CD4-positive, alpha-beta T cell treated with Interferon alpha-2 for 1 hour (primary cell): ENCODE measurements around the gene GLI1.
"Not testable (repeated sequence)": the region's sequence is repeated elsewhere in the genome, so short reads cannot be mapped to it uniquely, and the experiment has no call there.

ENCODE experiments used
- DNase-seq, 2 donors: peaks; one replicate each; pipeline ENCODE4 v3.0.0-alpha.2; 2020 to 2022

Gene GLI1

DNA sequence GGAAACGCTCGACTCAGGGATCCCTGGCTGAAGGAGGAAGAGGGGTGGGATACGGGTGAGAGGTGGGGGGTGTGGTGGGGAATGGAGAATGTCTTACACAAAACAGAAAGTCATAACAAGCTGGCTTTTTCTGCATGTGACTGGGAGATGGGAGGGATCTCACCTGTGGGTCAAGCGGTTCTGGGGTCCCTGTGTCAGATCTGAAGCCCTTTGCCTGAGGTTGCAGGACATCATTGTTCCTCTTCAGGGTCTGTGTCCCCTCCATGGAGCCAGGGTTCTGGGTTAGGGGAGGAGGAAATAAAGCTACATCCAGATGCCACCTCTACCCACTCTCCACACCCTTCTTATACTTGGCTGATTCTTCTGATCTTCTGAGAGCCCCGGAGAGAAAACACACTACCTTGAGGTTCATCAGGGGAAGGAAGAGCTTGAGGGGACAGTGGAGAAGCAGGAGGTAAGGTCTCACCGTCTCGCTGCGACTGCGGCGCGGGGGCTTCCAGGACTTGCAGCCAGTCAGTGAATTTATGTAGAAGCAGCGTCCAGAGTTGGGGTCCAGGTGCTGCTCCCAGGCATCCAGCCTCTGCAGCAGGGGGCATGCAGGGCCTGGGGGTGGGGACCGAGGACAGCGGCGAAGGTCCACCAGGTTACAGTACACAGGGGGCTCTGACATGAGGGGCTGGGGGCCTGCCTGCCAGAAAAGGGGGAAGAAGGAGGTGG lies 17.6 kb downstream of the GLI1 start:
- no peak for DNase-seq

DNA sequence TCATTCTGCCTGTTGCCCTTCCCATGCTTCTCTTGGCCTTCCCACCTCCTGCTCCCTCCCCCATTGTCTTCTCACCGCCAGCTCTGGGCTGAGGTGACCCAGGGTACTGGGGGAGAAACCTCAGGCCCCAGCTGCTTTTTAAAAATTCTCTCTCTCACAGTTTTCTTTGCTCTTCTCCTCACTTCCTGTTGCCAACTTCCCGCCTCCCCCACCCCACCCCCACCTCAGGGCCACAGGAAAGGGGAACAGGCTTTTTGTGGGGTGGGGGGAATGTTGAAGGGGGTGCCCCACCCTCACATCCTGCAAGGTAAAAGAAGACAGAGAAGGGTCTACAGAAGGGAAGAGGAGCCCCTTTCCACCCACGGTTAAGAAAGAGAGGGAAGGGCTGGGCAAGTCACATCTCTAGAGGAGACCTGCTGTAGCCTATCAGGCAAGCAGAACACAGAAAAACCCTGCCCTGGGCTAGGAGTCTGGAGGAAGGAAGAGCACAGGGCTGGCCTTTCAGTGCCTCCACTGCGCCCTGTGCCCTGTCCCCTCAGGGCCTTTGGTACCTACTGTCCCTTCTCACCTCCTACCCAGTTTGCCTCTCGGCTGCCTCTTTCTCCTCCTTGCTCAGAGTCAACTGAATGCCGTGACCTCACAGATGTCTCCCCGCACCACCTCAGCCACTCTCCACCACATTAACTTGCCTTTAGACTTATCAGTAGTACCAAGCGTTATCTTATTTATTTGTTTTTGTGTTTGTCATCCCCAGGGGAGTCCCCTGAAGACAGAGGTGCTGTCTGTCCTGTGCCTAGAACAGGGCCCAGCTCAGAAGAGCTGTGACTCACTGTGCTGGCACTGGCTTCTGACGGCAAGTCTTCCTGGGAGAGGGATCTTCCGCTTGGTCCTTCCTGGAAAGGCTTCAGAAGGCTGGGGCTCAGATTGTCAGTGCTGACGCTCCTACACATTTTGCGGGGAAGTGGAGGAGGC lies 18.4 kb downstream of the GLI1 start:
- DNase-seq: peak; percentile 69 to 77

DNA sequence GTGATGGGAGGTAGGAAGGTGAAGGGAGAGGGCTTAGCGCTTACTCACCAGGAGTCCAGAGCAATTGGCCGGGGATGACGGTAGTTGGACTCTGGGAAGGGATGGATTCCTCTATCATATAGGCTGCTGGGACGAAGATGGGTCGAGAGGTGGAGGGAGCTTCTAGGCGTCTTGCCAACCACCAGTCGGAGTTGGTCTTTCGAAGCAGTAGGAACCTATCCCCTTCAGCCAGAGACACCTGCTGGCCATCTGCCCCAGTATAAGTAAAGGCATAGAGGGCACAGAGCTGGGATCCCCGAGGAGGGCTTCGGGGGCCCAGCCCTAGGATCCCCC lies 19.4 kb downstream of the GLI1 start:
- DNase-seq: no peak

DNA sequence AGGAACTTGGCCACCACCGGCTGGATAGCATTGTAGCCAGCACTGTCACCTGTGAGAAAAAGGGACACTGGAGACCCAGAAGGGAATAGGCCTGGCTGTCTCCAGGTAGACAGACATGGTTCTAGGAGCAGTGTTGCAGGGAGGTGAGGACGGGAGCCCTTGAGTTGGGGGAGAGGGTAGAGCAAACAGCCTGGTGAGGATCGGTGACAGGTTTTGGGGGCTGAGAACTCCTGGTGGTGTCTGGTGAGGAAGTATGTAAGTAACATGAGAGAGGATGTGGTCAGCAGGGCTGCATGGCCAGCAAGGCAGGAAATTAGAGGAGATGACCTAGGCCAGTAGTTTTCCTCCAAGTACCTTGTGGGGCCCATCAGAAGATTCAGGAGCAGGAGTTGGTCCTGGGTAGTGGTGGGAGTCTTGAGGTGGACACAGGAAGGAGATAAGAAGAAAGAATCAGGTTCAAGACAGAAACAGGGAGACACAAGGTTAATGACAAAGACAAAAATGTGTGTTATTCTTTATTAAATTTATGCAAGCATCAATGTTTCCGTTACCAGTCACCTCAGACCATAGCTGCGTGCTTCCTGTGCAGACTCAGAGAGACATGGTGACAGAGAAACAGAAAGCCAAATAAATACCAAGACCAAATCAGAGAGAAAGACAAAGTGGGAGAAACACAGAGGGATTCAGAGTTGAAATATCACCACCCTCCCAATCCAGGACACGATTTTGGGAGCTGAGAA lies 20.0 kb downstream of the GLI1 start, which contains the start of gene ARHGAP9:
ARHGAP9 (minus strand) TSS at position 491 of the 740 bp plus-strand sequence; CDS start at position 31, 460 bp downstream.
- DNase-seq: peak; percentile 73 to 84

DNA sequence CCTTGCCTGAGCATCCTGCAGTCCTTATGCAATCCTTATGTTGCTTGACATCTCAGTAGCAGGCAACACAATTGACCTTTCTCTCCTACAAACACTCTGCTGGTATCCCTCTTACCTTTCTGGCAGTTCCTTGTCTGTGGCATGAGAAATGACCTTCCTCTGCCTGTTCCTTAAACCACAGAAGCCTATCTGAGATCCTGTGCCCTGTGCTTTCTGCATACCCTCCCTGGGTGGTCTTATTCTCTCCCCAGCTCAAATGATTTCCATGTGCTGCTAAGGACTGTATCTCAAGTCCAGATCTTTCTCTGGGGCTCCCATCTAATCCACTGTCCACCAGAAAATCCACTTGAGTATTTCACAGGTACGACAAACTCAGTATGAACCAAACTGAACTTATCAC lies 22.1 kb downstream of the GLI1 start:
- no peak for DNase-seq

DNA sequence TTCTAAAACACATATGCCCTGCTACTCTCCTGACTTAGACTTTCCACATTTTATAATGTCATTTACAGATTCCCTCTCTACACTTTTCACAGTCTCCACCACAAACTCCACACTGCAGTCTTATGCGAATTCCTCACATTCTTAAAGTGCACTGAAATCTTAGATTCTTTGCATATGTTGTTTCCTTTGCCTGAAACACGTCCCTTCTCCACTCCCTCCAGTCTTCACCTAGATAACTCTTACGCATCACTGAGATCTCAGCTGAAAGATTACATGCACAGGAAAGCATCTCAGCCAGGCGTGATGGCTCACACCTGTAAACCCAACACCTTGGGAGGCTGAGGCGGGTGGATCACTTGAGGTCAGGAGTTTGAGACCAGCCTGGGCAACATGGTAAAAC lies 23.9 kb downstream of the GLI1 start:
- DNase-seq: no peak

DNA sequence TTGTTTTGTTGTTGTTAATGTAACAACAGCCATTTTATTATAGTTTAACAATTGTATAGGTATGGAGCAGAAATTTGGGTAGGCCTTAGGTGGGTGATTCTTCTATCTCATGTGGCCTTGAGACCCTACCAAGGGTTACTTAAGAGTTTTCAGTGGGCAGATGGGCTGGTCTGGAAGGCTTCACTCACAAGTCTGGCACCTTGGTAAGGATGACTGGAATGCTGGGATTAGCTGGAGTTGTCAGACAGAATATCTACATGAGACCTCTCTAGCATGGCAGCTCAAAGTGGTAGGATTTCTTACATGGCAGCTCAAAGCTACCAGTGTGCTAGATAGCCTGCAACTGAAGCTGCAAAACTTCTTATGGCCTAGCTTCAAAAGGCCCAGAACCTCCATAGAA lies 26.1 kb downstream of the GLI1 start:
- DNase-seq: no peak

DNA sequence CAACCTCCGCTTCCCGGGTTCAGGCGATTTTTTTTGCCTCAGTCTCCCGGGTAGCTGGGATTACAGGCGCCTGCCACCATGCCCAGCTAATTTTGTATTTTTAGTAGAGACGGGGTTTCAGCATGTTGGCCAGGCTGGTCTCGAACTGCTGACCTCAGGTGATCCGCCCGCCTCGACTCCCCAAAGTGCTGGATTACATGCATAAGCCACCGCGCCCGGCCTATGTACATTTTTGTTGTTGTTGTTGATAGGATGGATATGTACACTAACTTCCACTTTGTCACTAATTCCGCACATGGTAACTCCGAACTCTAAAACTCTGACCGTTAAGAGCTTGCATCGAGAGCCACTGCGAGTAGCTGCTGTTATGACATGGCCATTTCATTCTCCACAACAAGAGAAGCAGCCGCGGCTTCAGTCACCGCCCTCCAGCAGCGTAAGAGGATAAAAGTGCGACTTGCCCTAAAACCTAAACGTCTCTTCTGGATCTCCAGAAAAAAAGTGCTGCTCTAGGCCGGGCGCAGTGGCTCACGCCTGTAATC lies 27.5 kb downstream of the GLI1 start:
- no peak for DNase-seq

DNA sequence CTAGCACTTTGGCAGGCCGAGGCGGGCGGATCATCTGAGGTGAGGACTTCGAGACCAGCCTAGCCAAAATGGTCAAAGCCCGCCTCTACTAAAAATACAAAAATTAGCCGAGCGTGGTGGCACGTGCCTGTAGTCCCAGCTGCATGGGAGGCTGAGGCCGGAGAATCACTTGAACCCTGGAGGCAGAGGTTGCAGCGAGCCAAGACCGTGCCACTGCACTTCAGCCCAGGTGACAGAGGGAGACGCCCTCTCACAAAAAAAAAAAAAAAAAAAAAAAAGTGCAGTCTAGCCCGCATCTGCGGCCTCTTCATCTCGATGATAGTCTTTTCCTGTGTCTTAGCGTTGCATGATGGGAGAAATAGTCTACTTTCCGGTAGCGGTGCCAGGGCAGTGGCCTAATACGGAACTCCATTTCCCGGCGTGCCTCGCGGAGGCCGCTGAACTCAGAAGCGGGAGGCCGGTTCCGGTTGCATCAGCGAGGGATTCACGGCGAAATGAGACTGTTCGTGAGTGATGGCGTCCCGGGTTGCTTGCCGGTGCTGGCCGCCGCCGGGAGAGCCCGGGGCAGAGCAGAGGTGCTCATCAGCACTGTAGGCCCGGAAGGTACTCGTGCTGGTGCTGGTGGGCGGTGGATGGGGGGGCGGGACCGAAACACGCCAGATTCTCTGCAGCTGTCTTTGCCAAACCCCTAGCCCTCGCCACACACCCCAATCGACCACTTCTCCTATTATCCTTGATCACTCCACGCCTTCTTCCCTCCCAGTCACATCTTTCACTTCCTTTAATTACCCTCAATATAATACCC lies 28.2 kb downstream of the GLI1 start, which contains the start of gene MARS1:
MARS1 (plus strand) TSS at position 472 of the 805 bp plus-strand sequence; CDS start at position 495, 23 bp downstream.
- peak; percentile 93 to 96 for DNase-seq

DNA sequence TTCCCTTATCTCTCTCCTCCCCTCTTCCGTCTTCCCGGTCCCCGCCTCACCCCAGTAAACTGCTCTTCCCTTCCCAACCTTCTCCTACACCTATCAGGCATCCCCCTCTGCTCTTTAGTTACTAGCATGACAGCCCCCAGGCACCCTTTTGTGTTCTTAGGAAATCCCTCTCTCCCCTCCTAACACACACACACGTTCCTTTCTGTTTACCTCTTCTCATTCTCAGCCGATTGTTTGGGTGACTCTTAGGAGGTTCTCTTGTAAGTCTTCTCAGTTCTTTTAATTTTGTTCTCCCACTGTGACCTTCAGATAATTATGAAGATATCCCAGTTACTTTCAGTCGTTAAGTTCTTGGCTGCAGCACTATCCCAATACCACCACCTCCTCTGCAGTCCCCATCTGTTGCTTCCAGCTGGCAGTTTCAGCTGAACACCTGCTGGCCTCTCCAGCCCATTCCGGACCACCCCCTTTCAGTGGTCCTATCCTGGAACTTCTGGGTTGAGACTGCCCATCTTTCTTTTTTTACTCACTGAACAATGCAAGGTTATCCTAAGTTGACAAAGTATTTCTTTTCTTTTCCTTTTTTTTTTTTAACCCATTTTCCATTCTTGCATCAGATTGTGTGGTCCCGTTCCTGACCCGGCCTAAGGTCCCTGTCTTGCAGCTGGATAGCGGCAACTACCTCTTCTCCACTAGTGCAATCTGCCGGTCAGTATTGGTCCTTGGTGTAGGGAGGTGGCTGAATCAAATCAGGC lies 29.0 kb downstream of the GLI1 start:
- DNase-seq: no peak

DNA sequence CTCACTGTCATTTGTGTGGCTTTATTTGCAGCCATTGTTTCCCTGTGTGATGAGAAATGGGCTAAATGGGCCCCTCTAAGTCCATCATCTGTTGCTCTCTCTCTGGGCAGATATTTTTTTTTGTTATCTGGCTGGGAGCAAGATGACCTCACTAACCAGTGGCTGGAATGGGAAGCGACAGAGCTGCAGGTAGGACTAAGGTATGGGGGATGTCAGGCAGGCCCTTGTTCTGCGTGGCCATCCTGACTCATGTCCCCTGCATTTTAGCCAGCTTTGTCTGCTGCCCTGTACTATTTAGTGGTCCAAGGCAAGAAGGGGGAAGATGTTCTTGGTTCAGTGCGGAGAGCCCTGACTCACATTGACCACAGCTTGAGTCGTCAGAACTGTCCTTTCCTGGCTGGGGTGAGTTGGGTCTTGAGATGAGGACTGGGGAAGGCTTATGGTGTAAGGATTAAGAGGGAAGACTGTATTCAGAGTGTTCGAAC lies 29.6 kb downstream of the GLI1 start:
- DNase-seq: no peak

DNA sequence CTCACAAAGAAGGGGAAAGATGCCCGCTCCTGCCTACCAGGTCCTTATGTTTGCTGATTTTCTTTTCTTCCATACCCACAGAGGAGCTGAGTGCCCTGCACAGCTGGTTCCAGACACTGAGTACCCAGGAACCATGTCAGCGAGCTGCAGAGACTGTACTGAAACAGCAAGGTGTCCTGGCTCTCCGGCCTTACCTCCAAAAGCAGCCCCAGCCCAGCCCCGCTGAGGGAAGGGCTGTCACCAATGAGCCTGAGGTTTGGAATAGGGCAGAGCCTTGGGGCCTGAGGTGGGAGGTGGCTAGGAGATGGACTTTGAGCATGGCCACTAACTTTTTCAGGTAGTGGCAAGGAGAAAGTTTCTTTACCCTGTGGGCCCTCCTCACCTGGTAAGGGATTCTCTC lies 30.5 kb downstream of the GLI1 start:
- no peak for DNase-seq

DNA sequence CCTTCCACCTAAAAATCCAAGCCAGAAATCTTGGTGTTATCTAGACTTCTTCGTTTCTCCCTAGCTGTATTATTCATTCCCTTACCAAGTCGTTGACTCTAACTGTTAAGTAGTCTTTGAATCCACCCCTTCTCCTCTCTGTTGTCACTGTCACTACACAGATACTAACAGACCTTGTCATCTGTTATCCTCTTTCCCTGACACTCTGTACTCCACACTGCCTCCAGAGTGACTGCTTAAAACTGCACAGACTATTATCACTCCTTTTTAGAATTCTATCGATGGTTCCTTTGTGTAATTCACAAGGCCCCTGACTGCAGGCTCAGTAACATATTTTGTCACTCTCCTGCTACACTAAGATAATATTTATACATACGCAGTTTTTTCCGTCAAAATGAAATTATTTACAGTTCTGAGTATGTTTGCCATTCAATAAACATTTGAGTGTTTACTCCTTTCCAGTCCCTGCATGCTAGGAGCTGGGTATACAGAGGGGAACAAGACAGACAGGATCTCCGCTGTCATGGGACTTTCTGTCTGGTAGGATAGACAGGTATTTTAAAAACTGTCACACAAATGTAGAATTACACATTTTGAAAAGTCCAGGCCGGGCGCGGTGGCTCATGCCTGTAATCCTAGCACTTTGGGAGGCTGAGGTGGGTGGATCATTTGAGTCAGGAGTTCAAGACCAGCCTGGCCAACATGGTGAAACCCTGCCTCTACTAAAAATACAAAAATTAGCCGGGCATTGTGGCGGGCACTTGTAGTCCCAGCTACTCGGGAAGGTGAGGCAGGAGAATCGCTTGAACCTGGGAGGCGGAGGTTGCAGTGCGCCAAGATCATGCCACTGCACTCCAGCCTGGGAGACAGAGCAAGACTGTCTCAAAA lies 32.1 kb downstream of the GLI1 start:
- no peak for DNase-seq

DNA sequence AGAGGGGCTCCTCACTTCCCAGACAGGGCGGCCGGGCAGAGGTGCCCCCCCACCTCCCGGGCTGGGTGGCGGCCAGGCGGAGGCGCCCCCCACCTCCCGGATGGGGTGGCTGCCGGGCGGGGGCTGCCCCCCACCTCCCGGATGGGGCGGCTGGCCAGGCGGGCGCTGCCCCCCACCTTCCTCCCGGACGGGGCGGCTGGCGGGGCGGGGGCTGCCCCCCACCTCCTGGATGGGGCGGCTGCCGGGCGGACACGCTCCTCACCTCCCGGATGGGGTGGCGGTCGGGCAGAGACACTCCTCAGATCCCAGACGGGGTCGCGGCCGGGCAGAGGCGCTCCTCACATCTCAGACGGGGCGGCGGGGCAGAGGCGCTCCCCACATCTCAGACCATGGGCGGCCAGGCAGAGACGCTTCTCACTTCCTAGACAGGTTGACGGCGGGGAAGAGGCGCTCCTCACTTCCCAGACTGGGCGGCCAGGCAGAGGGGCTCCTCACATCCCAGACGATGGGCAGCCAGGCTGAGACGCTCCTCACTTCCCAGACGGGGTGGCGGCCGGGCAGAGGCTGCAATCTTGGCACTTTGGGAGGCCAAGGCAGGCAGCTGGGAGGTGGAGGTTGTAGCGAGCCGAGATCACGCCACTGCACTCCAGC lies 35.6 kb downstream of the GLI1 start:
- DNase-seq: not testable (repeated sequence)

DNA sequence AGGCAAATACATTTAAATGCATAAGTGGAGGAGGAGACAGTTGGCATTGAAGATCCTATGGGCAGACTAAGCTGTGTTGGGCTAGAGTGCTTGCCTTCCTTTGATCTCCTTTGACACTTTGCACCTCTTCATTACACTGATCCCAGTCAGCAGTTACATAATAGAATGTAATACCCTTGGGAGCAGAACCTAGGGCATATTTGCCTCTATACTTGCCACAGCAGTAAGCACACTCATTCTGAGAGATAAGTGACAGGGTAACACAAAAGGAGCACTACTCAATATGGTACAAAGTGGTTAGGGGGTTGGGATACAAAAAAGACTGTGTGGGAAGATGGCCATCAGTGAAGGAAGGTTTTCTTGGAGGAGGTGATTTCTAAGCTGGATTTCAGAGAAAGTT lies 37.2 kb downstream of the GLI1 start:
- no peak for DNase-seq

DNA sequence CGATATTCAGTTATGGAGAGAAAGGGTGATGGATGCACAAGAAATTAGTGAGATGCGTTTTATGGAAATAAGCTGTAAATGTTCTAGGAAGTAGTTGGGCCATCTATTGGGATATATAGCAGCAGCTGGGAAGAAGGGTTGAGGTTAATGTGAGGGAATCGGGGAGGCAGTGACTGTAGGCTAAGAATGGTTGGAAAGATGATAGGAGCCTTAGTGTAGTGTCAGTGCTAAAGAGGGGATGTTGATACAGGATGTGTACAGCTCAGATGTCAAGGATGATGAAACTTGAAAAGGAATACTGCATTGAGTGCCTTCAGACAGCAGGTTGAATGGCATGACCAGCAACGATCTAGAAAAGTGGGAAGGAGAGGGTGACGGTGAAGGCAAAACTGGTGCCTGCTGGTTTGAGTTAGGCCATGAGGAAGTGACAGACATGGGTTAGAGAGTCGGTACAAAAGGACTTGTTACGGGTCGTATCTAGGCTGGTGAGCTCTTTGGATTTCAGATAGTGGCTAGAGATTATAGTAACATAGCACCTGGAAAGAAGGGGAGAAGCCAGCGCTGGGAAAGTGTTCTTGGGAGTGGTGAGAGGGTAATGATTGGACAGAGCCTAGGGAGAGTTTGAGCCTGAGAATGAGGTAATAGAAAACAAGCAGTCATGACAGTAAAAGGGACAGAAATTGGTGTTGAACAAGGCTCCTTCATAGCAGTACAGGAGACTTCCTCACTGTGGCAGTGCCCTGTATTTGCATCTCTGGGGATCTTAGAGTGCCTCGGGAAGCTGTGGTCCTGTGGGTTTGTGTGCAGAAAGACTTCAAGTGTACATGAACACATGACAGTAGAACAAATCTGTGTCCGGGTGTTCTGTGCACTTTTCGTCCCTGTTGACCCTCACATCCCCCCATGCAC lies 37.9 kb downstream of the GLI1 start:
- no peak for DNase-seq

DNA sequence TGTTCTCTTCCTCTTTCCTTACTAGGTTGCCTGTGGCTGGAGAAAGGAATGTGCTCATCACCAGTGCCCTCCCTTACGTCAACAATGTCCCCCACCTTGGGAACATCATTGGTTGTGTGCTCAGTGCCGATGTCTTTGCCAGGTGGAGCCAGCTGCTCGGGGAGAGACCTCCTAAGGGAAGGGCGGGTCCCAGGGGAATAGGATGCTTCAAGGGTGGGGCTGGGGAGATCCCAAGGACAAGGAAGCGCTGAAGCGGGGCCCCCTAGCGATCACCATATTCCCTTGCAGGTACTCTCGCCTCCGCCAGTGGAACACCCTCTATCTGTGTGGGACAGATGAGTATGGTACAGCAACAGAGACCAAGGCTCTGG lies 38.5 kb downstream of the GLI1 start:
- DNase-seq: no peak

DNA sequence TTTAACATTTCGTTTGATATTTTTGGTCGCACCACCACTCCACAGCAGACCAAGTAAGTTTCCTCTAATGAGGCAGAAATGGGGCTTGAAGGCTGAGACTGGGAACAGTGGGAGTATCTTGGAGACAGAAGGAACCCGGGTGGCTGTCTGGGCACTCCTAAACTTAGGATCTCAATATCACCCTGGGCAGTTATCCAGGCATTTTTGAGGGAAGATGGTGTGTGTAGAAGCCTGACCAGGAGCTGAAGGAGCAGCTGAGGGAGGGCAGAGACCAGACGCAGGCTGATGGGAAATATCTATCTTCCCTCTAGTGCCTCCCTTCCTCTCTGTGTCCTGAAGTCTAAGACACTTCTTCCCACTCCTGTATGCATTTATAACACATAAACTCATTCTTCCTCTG lies 39.0 kb downstream of the GLI1 start:
- DNase-seq: no peak
